ENCODE results near the gene FAM20C.

The FAM20C gene

GRCh38 chr7:207418-208129 is 15.2 kb downstream of the FAM20C start:
- no peak overlapping the region for H3K4me3 ChIP-seq (ENCODE audit: low read depth, low read length)
- no peak for DNase-seq (ENCODE audit: low read depth)
- TF ChIP-seq CTCF (IDR thresholded peaks at IDR 0.05; ENCODE audit: control insufficient read depth, extremely low read depth, insufficient read depth): no peak

DNA sequence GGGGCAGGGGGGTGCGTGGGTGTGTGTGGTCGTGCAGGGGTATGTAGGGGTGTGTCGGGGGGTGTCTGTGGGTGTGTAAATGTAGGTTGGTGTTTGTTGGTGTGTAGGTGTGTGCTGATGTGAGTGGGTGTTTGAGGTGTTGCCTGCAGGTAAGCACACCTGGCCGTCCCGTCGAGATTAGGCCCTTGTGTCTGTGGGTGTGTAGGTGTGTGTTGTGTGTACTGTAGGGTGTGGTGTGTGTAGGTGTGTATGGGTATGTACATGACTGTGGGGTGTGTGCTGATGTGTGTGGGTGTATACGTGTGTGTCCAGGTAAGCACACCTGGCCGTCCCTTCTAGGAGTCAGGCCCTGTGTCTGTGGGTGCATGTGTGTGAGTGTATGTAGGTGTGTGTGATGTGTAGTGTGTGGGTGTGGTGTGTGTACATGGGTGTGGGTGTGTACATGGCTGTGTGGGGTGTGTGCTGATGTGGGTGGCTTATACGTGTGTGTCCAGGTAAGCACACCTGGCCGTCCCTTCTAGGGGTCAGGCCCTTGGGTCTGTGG is 15.8 kb downstream of the FAM20C start:
- TF ChIP-seq CTCF (IDR thresholded peaks at IDR 0.05; ENCODE audit: control insufficient read depth, extremely low read depth, insufficient read depth): no peak
- H3K4me3 ChIP-seq (ENCODE audit: low read depth, low read length): no peak overlapping the region
- DNase-seq (ENCODE audit: low read depth): no peak

GRCh38 chr7:208816-209215 is 16.4 kb downstream of the FAM20C start:
- H3K4me3 ChIP-seq (ENCODE audit: low read depth, low read length): no peak overlapping the region
- no peak for TF ChIP-seq CTCF (IDR thresholded peaks at IDR 0.05; ENCODE audit: control insufficient read depth, extremely low read depth, insufficient read depth)
- DNase-seq (ENCODE audit: low read depth): no peak

- no peak for DNase-seq (ENCODE audit: low read depth)
- H3K4me3 ChIP-seq (ENCODE audit: low read depth, low read length): no peak overlapping the region
- TF ChIP-seq CTCF (IDR thresholded peaks at IDR 0.05; ENCODE audit: control insufficient read depth, extremely low read depth, insufficient read depth): no peak
These were observed 17.0 kb downstream of the FAM20C start for GRCh38 chr7:209416-209815.

DNA sequence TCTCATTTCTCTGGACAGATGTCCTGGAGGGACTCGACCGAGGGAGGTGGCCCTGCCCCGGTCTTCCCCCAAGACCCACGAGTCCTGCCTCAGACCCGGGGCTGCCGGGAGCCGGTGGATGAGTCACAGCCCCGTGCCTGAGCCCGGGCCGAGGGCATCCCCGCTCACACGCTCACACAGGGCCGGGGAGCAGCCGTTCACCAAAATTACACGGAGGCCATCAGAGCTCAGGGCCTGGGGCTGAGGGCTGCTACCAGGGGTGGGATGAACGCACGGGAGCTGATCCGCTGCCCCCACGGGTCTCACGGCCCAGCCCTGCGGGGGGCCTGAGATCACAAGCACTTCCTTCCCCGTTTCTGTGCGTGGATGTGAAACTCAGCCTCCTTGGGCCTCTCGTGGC is 17.5 kb downstream of the FAM20C start:
- DNase-seq (ENCODE audit: low read depth): no peak
- TF ChIP-seq CTCF (IDR thresholded peaks at IDR 0.05; ENCODE audit: control insufficient read depth, extremely low read depth, insufficient read depth): no peak

DNA sequence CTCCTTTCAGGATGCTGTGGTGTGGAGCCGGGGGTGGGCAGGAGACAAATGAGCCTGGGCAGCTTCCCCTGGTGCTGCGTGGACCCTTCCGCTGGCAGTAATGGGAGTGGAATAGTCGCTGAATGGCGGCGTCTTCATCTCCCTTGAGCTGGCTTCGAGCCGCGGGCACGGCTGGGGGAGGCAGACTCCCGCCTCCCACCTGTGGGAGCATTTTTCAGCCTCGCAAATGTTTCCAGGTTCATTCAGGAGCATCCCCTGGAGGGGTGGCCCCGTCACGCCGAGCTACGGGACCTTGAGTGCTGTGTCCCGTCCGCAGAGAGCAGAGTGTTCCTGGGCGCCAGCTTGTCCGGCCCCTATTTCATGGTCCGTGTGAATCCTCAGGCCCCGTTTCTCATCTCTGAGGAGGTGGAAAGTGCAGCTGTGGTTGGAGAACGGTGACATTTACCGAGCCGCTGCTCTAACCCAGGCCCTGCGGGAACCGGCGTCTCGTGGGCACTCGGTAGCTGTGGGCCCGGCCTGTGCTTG is 18.1 kb downstream of the FAM20C start:
- no peak for TF ChIP-seq CTCF (IDR thresholded peaks at IDR 0.05; ENCODE audit: control insufficient read depth, extremely low read depth, insufficient read depth)

More for the DNA sequence above, 17.5 kb downstream of the FAM20C start:
- H3K4me3 ChIP-seq (ENCODE audit: low read depth, low read length): no peak overlapping the region

More for the DNA sequence above, 18.1 kb downstream of the FAM20C start:
- no peak overlapping the region for H3K4me3 ChIP-seq (ENCODE audit: low read depth, low read length)
- no peak for DNase-seq (ENCODE audit: low read depth)

All from LNCaP clone FGC (cell line).